Measurements from ENCODE around the gene CYP19A1.

Gene CYP19A1

DNA sequence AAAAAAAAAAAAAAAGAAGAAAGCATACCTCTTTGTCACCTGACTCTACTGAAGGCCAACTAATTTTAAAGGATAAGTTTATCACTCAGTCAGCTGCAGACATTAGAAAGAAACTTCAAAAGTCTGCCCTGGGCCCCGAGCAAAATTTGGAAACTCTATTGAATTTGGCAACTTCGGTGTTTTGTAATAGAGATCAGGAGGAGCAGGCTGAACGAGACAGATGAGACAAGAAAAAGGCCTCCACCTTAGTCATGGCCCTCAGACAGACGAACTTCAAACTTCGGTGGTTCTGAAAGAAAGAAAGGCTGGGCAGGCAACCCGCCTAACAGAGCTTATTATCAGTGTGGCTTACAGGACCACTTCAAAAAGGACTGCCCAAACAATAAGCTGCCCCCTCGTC, 21.6 kb upstream of the CYP19A1 start:
- no peak for DNase-seq (ENCODE audit: low read depth)

DNA sequence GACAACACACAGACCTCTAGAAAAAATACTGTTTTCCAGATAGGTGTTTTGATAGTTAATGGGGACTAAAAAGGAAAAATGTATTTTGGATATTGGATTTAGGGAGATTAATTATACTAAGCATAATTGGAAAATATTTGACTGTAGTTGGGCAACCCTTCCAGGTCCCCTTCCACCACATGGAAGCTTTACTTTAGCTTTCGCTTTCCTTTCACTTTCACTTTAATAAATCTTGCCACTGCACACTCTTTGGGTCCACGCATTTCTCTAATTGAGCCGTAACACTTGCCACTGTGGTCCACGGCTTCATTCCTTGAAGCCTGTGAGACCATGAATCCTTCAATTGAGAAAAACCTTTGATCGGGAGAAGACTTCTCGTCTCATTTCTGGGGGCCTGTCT, 18.6 kb upstream of the CYP19A1 start:
- no peak for DNase-seq (ENCODE audit: low read depth)

DNA sequence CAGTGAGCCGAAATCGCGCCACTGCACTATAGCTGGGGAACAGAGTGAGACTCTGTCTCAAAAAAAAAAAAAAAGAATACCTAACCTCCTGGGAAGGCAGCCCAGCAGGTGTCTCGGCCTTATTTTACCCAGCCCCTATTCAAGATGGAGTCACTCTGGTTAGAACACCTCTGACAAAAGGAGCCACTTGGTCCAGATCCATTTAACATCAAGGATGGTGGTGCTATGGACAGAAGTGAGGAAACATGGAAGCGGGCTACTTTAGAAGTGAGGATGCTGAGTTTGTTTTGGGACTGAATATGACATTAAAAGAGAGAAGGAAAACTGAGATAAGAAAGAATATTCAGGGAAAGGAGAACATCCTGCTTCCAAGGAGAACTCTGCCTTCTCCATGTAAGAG, 17.8 kb upstream of the CYP19A1 start:
- DNase-seq (ENCODE audit: low read depth): no peak

DNA sequence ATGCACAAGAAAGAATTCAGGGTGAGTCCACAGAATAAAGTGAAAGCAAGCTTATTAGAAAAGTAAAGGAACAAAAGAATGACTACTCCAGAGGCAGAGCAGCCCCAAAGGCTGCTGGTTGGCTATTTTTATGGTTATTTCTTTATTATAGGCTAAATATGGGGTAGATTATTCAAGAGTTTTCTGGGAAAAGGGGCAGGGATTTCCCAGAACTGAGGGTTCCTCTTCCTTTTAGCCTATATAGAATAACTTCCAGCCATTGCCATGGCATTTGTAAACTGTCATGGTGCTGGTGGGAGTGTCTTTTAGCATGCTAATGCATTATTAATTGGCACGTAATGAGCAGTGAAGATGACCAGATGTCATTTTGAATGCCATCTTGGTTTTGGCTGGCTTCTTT, 16.7 kb upstream of the CYP19A1 start:
- DNase-seq (ENCODE audit: low read depth): no peak

DNA sequence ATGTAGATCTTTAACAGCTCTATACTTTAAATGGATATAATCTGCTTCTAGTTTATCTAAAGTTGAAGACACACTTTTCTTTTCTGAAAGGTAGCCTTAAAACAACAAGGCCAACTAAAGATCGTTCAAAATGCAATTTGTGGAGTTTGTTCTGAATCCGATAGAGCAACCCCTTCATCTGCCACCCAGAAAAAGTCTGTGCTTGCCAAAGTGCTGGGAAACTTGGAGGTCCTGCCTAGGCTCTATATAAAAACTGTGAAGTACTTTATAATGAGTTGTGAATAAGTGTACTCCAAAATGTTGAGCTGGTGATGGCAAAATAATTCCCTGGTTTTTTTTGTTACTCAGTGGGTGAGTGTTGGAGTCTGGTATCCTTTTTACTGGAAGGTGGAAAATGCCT, 15.6 kb upstream of the CYP19A1 start:
- no peak for DNase-seq (ENCODE audit: low read depth)

DNA sequence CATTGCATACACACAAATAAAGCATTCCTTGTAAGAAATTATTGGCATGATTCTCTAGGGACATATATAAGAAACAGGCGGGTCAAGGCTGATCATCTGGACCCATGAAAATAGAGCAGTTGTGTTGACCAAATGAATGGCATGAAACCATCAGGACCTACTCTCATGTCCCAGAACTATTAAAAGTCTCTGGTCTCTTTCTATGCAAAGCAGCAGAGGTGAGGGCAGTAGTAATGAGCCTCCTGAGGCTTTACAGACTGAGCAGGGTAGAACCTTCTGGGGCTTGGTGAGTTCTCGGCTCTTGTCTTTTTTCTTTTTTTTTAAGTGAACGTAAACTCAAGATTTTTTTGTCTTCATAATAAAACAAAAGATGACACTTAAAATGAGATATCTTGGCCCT, 12.3 kb upstream of the CYP19A1 start:
- no peak for DNase-seq (ENCODE audit: low read depth)

DNA sequence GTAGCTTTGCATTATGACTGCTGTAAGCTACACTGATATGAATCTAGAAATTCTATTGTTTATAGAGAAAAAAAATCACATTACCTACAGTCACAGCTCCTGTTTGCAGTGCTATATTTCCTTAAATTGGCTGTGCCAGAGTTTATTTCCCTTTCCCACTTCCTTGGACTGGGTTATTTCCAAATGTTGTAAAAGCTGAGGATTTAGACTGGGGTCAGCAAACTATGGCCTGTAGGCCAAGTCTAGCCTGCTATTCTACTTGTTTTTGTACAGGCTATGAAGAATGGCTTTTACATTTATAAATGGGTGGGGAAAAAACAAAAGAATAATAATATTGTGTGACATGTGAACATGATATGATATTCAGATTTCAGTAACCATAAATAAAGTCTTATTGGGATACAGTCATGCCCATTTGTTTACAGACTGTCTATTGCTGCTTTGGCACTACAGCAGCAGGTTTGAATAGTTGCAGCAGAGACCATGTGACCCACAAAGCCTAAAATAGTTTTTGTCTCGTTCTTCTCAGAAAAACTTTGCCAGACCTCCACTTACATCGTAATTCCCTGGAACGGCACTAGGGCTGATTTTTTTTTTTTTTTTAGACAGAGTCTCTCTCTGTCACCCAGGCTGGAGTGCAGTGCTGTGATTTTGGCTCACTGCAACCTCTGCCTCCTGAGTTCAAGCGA, 10.9 kb upstream of the CYP19A1 start:
- no peak for DNase-seq (ENCODE audit: low read depth)

DNA sequence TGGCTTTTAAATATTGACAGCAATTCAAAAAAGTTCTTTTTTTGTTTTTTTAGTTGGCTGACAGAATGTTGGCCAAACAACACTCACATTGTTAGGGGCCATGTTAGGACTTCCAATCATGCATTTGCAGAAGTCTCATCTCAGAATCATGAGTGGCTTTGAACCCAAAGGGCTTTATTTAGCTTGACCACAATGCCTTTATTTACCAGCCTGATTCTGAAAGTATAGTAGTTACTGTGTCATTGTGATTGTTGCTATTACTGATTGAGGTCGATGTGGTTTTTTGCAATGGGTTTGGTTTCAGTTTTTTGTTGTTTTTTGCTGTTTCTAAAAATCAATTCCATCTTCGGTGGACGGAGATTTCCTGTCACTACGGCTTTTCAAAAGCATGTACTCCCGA, 10.3 kb upstream of the CYP19A1 start:
- no peak for DNase-seq (ENCODE audit: low read depth)

DNA sequence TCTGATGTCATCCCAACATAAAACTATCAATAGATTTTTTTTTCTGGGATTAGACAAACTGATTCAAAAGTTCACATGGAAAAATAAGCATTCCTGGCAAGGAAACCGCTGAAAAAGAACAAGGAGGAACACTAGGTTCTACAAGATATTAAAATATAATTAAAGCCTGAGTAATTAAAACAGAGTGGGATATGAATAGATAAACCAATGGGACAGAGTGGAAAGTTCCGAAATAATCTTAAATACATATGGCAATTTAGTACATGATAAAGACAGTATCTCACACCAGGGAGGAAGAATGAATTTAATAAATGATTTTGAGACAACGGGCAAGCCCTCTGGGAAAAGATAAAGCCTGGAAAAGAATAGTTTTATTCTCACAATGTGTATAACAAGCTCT, 7.7 kb upstream of the CYP19A1 start:
- DNase-seq (ENCODE audit: low read depth): no peak

DNA sequence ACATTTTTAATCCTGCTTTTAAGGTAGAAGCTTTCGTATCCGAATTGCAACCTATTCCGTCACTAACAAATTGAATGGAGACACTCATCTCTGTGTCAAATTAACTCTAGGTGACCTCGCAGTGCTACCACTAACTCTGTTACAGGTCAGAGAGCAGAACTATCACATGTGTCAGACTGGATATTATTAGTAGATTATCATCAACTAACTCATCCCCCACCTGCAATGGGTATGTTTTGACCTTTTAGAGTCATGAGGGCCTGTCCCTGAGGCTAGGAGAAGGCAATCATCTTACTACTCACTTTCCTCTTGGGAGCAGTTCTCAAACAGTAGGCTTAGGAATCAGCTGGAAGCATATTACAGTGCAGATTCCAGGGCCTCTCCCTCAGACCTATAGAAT, 5.1 kb upstream of the CYP19A1 start:
- no peak for DNase-seq (ENCODE audit: low read depth)

DNA sequence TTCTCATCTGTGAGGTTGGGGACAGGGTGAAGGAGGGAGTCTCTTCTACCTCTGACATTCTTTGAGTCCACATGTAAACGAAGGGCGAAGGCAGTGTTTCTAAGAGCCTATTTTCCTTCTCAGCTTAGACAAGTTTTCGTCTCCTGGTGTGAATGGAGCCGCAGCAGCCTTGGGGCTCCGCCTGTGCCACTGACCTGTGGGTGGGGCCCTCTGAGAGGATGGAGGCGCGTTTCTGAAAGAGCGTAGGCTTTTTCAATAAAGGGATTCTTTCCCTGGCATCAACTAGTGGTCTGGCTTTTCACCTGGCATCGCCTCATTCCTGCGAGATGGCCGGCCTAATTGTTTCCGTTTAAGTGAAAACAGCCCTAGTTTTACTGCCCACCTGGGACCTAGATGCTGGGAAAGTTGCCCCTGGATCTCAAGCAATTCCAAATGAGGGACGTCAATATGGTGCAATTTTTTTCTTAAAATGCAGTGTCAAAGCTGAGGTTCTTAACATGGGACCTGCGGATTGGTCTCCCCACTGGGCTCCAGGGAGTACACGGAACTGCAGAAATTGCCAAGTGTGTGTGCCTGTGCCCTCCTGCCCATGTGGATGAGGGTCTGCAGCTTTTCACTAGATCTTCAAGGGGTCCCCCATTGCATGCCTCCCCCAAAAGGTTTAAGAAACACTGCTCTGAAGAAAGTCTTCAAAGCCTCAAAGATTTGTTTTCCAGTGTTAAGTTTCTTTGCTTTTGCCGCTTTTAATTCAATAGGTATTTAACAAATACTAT, 4.0 kb upstream of the CYP19A1 start:
- DNase-seq (ENCODE audit: low read depth): no peak

DNA sequence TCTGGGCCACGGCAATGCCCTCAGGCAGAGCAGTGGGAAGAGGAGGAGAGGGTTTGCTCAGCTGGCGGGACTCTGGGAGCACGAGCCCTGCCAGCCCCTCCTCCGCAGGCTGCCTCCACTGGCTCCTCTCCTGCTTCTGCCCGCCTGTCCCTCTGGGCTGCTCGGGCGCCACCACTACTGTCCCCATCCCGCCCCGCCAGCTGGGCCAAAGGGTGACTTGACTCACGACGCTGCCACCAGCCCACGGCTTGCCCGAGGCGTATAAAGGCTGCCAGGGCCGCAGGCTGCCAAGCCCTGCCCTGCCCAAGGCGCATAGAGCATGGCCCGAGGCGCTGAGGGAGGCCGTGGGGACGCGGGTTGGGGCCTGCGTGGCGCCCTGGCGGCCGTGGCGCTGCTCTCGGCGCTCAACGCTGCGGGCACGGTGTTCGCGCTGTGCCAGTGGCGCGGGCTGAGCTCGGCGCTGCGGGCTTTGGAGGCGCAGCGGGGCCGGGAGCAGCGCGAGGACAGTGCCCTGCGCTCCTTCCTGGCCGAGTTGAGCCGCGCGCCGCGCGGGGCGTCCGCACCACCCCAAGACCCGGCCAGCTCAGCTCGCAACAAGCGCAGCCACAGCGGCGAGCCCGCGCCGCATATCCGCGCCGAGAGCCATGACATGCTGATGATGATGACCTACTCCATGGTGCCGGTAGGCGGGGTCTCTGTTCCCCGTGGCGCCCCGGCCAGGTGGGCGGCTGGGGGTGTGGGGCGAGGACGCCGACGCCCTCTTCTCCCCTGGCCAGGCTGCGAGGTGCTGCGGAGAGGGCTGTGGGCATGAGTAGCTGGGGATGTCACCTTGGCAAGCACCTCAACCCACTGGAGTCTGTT, 3.2 kb upstream of the CYP19A1 start, which contains the start of gene GLDN:
Gene GLDN (plus strand): TSS at position 290 of the 861 bp plus-strand sequence. CDS start 30 bp downstream, at position 320.
- no peak for DNase-seq (ENCODE audit: low read depth)

DNA sequence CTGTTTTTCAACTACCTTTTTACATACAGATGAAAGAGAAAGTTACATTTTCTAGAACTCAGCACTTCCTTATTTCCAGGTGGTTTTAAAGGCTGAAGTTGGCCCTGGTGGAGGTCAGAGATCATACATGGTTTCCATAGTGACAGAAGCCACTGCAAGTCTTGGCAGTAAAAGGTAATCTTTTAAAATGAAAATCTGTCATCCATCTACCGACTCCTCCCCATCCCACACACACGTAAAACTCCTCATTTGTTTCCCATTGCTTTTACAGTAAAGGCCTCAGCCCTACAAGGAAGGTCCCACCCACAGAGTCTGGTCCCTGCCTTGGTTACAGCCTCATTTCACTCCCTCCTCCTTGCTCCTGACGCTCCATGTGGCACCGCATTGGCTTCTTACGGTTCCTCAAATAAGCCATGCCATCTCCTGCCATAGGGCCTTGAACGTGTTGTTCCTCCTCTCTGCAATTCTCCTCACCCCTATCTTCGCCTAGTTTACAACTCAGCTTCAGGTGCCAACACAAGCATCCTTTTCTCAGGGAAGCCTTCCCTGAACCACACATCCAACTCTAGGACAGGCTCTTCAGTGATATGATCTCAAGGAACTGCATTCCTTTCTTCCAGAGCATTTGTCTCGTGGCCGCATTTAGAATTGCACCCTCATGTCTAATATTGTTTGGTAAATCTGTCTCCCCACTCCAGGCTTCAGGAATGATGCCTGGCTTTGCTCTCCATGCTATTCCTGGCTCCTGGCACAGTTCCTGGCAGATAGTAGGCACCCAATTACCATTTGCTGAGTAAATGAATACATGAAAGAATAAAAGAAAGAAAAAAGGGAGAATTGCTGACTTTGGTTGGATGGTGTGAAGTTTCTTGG, 2.6 kb downstream of the CYP19A1 start:
- DNase-seq (ENCODE audit: low read depth): no peak

DNA sequence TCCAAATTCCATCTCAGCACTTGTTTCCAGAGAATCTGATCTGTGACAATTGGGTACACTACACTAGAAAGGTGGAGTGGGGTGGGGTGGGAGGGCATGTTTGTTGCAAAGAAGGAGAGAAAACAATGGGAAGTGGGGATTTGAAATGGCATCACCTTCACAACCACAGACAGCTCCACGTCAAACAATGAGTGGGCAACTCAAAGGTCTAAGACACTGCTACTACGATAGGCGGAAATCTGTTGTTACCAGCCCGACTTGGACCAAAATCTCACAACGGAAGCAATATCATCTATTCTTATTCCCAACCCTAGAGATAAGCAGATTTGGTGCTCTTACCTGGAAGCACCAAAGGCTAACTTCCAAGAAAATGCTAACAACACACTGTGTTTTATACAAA, 3.3 kb downstream of the CYP19A1 start:
- DNase-seq (ENCODE audit: low read depth): no peak

DNA sequence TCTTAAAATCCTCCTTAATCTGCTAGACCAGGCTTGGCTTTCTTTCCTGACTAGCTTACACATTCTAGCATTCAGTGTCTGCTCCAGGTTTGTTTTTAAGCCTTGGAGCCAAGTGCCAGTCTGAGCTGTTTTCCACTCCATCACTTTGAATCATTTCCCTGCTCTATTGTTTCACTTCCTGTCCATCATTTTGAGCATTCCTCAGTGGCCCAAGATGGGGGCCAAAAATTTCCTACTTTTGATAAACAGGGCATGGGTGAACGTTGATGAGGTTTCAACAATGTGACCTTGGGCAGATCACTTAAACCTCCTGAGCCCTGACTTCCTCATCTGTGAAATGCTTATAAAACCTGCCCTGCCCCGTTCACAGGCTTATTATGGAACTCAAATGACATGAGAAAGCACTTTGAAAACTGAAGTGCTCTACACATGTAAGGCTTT, 4.4 kb downstream of the CYP19A1 start:
- no peak for DNase-seq (ENCODE audit: low read depth)

DNA sequence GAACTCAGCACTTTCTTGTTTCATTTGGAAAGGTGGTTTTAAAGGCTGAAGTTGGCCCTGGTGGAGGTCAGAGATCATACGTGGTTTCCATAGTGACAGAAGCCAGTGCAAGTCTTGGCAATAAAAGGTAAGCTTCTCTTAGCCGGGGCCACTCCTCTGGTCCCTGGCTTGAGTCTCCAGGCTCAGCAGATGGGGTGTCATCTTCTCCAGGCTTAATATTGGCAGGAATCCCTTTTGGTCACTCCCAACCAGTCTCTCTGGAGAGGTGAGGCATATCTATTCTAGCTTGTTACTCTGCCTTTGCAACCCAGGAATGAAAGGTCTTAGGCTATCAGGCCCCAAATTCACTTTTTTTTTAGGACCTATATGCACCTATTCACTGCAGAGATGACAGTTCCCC, 4.8 kb downstream of the CYP19A1 start:
- DNase-seq (ENCODE audit: low read depth): no peak

DNA sequence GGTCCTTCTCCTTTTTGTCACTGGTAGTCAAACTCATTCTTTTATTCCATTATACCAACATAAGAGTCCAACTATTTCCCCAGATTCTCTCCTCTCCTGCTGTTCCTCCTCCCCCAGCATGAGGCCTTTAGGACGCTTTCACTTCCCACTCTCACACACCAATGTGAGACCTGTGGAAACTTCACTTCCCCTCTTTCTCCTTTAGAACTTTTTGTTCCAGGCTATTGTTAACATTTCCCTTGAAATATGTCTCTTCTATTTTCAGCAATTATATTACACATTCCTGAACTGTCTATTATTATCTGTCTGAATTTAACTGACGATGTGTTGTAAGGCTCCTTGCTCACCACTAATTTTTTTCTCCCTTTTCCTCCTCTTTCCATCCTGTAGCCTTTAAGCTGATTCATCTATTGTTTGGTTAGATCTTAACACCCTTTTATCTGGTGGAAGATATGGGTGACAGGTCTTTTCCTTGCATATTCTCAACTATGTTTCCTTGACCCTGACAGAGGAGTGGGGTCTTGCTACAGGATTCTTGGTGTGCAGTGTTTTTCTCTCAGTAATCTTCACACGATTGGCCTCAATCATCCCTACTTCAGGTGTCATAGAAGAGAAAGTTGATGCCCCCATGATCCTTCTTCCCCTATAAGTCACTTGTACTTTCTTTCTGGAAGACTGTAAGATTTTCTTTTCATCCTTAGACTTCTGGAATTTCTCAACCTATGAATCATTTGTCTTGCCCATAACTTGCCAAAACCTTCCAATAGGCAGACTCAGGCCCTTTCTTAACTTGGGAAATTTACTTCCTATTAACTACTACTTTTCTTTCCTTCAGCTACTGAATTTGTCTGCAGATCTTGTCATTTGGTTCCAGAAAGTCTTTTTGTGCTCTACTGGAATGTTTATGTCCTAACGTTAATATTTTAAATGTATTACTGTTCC, 5.9 kb downstream of the CYP19A1 start:
- DNase-seq (ENCODE audit: low read depth): no peak

DNA sequence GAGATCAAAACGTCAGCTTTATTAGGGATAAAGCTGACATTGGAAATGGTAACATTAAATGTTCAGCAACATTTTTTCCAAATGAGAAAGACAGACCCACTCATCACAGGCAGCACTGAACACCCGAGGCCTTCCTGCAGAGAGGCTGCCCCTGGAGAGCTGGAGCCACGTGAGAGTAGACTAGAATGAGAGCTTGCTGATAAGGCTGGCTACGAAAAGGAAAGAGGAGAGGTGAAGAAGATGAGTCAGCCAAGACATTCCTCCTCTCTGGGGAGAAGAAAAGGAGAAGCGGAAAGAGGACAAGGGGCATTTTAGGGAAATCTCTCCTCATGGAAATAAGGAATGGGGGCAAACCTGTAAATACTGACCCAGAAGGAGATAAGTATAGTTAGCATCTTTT, 7.3 kb downstream of the CYP19A1 start:
- no peak for DNase-seq (ENCODE audit: low read depth)

DNA sequence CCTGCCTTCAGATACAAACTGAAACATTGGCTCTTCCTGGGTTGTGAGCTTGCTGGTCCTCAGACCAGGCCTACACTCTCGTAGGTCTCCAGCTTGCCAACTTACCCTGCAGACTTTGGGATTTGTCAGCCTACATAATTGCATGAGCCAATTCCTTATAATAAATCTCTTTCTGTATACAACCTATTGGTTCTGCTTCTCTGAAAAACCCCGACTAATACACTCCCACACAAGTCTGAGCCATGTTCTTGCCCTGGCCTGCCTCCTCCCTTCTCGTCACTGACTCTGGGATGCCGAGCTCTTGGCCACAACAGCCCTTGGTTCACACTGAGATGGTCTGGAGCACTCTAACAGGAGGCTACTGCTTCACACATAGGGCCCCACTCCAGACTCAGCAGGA, 9.5 kb downstream of the CYP19A1 start:
- DNase-seq (ENCODE audit: low read depth): no peak

DNA sequence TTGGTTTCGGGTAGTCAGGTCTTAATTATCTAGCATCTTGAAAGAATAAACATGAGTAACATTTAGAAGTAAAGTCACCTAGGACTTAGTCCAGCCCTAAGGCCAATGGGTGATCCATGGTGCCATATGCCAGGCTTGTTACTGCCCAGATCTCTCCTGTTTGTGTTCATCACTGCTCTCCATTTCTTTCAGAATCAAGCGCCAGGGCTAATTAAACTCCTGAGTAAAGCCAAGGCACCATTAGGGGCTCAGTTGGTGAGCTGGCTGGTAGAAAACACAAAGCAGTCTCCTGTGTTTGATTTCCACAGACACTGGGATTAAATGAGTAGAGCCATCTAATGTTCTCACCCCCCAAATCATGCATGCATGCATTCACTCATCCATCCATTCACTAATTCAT, 11.3 kb downstream of the CYP19A1 start:
- no peak for DNase-seq (ENCODE audit: low read depth)

DNA sequence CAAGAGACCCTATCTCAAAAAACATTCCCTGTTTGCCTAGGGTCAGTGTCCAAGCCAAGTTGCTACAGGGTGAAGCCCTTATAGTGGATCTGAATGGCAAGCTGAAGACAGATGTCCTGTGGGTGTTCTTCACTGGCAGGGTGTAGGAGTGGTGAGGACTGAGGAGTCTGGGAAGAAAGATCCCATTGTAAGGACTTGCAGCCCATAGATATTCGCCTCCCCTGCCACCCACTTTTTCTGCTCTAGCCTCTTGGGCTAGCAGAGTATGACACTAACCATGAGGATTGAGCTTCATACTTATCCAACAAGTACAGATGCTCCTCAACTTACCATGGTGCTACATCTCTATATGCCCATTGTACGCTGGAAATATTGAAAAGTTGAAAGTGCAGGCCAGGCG, 13.2 kb downstream of the CYP19A1 start:
- DNase-seq (ENCODE audit: low read depth): no peak

All from activated gamma-delta T cell treated with anti-CD3 and anti-CD28 coated beads, Interleukin-2, amount 50 U/mL, for 16 hours (primary cell).